Natural killer cell (primary cell): ENCODE measurements around the gene MON1B. TPM values are rescaled to one million over a fixed set of nuclear protein-coding genes. Genes with fewer than 3 reads are reported as not detected.

ENCODE experiments used
- ATAC-seq, 3 donors: fragments of 150-1000 bp in 2 of 3; fragments of 200-7000 bp in 1 of 3; cut with Tn5 transposase; 1 replicate in 1 of 3; 2 replicates in 2 of 3; pipeline ENCODE4 v1.10.0; 2021; ENCODE audit warnings: mild to moderate bottlenecking in 2 of 3, moderate library complexity in 2 of 3
- DNase-seq, 2 donors: peaks; one replicate each; pipeline versions ENCODE4 v3.0.0 to v3.0.0-alpha.2; 2013 to 2021; ENCODE audit warnings: mixed read lengths in 1 of 2
- H3K27ac ChIP-seq: one replicate; pipeline ENCODE4 v1.5.1; 2013; ENCODE audit warnings: mild to moderate bottlenecking, low read length
- H3K27me3 ChIP-seq: one replicate; pipeline ENCODE4 v1.6.1; 2013; ENCODE audit warnings: low read length; ENCODE audit not compliant: control insufficient read depth, insufficient read depth
- H3K36me3 ChIP-seq: one replicate; pipeline ENCODE4 v1.6.1; 2013; ENCODE audit warnings: low read length; ENCODE audit not compliant: control insufficient read depth, insufficient read depth
- H3K4me1 ChIP-seq: one replicate; pipeline ENCODE4 v1.6.1; 2013; ENCODE audit warnings: low read length; ENCODE audit not compliant: control insufficient read depth, insufficient read depth
- H3K4me3 ChIP-seq: one replicate; pipeline ENCODE4 v1.5.1; 2013; ENCODE audit warnings: low read length
- H3K9me3 ChIP-seq: one replicate; pipeline ENCODE4 v1.6.1; 2013; ENCODE audit warnings: low read length; ENCODE audit not compliant: control insufficient read depth, insufficient read depth
- H3K27ac Mint-ChIP-seq, 2 donors: one replicate each; pipeline ENCODE4 v1.8.0; 2022; ENCODE audit warnings: mild to moderate bottlenecking in 2 of 2, mixed read lengths in 2 of 2, moderate library complexity in 1 of 2
- H3K27me3 Mint-ChIP-seq, 2 donors: one replicate each; pipeline ENCODE4 v1.8.0; 2022; ENCODE audit warnings: low read depth in 2 of 2, mixed read lengths in 2 of 2
- H3K36me3 Mint-ChIP-seq: one replicate; pipeline ENCODE4 v1.8.0; 2022; ENCODE audit warnings: mixed read lengths
- H3K4me1 Mint-ChIP-seq, 2 donors: one replicate each; pipeline ENCODE4 v1.8.0; 2022; ENCODE audit warnings: mixed read lengths in 2 of 2
- H3K4me3 Mint-ChIP-seq: one replicate; pipeline ENCODE4 v1.8.0; 2022; ENCODE audit warnings: mild to moderate bottlenecking, moderate library complexity, mixed read lengths
- H3K9me3 Mint-ChIP-seq, 2 donors: one replicate each; pipeline ENCODE4 v1.8.0; 2022; ENCODE audit warnings: mixed read lengths in 2 of 2
- CTCF ChIP-seq: fragments of 200-600 bp; IDR thresholded peaks from one replicate; pipeline ENCODE4 v1.8.0; 2022; ENCODE audit warnings: antibody characterized with exemption
- WGBS: methylation state at CpG from one replicate; pipeline ENCODE4 v1.1.7; 2013; ENCODE audit warnings: missing lambda C conversion rate; ENCODE audit not compliant: insufficient coverage; 5-methylcytosine and 5-hydroxymethylcytosine counted together
- intact Hi-C: fragments of 100-400 bp; cut with micrococcal nuclease; formaldehyde crosslinking; loops from one replicate; pipeline ENCODE4 v1.14.2; 2022
- total RNA-seq, 4 donors: library from RNA; stranded (reverse); fragments of 120-200 nt in 1 of 4; gene quantifications; one replicate each; pipeline versions ENCODE4 v1.2.3 to v1.2.4, GENCODE V29; 2013 to 2022

MON1B gene
- total RNA-seq, 3 donors from 2014 or later (not counting 1 experiment from before 2014, with no cell fraction given) = 88.6 to 97.8 (median 91.1) TPM

GRCh38 chr16:77194295-77195231 lies 3.6 kb downstream of the MON1B start:
- no peak for DNase-seq
- peaks cover 53% of the 10 kb centered on the region for H3K36me3 ChIP-seq
- no peaks in the 10 kb centered on the region for H3K27me3 Mint-ChIP-seq
- peaks cover 7% of the 10 kb centered on the region for H3K36me3 Mint-ChIP-seq
- H3K4me3 ChIP-seq = no peak overlapping the region
- H3K4me1 ChIP-seq = peaks cover 17% of the 10 kb centered on the region
- peaks cover 0 to 4% of the 10 kb centered on the region in 2 donors for H3K9me3 Mint-ChIP-seq
- H3K9me3 ChIP-seq = no peaks in the 10 kb centered on the region
- no peak for ATAC-seq
- intact Hi-C loops = no loop called here
- TF ChIP-seq CTCF = no peak
- H3K27ac ChIP-seq = no peak overlapping the region
- no peak overlapping the region for H3K4me3 Mint-ChIP-seq
- peak overlapping the region; percentile 94 to 100 for H3K27ac Mint-ChIP-seq
- H3K4me1 Mint-ChIP-seq = peaks cover 48 to 60% of the 10 kb centered on the region in 2 donors
- WGBS = 97% methylated on average over 48 of the region's 48 CpGs
- no peaks in the 10 kb centered on the region for H3K27me3 ChIP-seq

- Histone ChIP-seq H3K4me1 (peaks cover 13% of the 10 kb centered on the region), H3K27ac (no peak overlapping the region), H3K9me3 (no peaks in the 10 kb centered on the region), H3K27me3 (no peaks in the 10 kb centered on the region), H3K4me3 (no peak overlapping the region), H3K36me3 (peaks cover 56% of the 10 kb centered on the region)
- Mint-ChIP-seq H3K4me3 (no peak overlapping the region), H3K4me1 (peaks cover 48 to 59% of the 10 kb centered on the region in 2 donors), H3K36me3 (peaks cover 7% of the 10 kb centered on the region), H3K27me3 (no peaks in the 10 kb centered on the region), H3K9me3 (peaks cover 0 to 4% of the 10 kb centered on the region in 2 donors), H3K27ac (peak overlapping the region in 1 of 2 donors; percentile 56)
- WGBS = 93% methylated on average over 8 of the region's 8 CpGs
- no peak for ATAC-seq
- TF ChIP-seq CTCF = no peak
- no peak for DNase-seq
- intact Hi-C loops = no loop called here
Measured at GRCh38 chr16:77195411-77195810, 4.4 kb downstream of the MON1B start.

- 97% methylated on average over 2 of the region's 2 CpGs for WGBS
- Mint-ChIP-seq H3K4me1 (peaks cover 24 to 35% of the 10 kb centered on the region in 2 donors), H3K36me3 (peaks cover 7% of the 10 kb centered on the region), H3K9me3 (no peaks in the 10 kb centered on the region), H3K27me3 (no peaks in the 10 kb centered on the region), H3K4me3 (no peak overlapping the region), H3K27ac (no peak overlapping the region)
- Histone ChIP-seq H3K36me3 (peaks cover 59% of the 10 kb centered on the region), H3K4me1 (peaks cover 8% of the 10 kb centered on the region), H3K4me3 (no peak overlapping the region), H3K27me3 (no peaks in the 10 kb centered on the region), H3K27ac (no peak overlapping the region), H3K9me3 (no peaks in the 10 kb centered on the region)
- DNase-seq (no peak), ATAC-seq (no peak)
- no peak for TF ChIP-seq CTCF
- intact Hi-C loops = no loop called here
Measured at GRCh38 chr16:77197747-77198146, 6.8 kb downstream of the MON1B start.
